Duodenal mucosa (tissue), 2 donors: Measurements from ENCODE around the gene ARFGAP2.

Experiments used
- H3K27ac ChIP-seq: one replicate; pipeline ENCODE4 v1.7.0; 2013; ENCODE audit warnings: low read depth, low read length
- H3K27me3 ChIP-seq, 2 donors: one replicate each; pipeline ENCODE4 v1.7.0; 2013; ENCODE audit warnings: low read length in 2 of 2, control low read depth in 1 of 2; ENCODE audit not compliant: insufficient read depth in 2 of 2, control insufficient read depth in 1 of 2
- H3K36me3 ChIP-seq, 2 donors: one replicate each; pipeline ENCODE4 v1.7.0; 2013; ENCODE audit warnings: low read length in 2 of 2, control low read depth in 1 of 2; ENCODE audit not compliant: insufficient read depth in 2 of 2, control insufficient read depth in 1 of 2
- H3K4me1 ChIP-seq, 2 donors: one replicate each; pipeline ENCODE4 v1.7.0; 2013; ENCODE audit warnings: low read length in 2 of 2, control low read depth in 1 of 2; ENCODE audit not compliant: insufficient read depth in 2 of 2, control insufficient read depth in 1 of 2
- H3K4me3 ChIP-seq, 2 donors: one replicate each; pipeline ENCODE4 v1.7.0; 2013; ENCODE audit warnings: low read length in 2 of 2, low read depth in 1 of 2
- H3K9ac ChIP-seq, 2 donors: one replicate each; pipeline ENCODE4 v1.7.0; 2013; ENCODE audit warnings: low read length in 2 of 2, low read depth in 1 of 2
- H3K9me3 ChIP-seq, 2 donors: one replicate each; pipeline ENCODE4 v1.7.0; 2013; ENCODE audit warnings: low read length in 2 of 2, control low read depth in 1 of 2; ENCODE audit not compliant: control insufficient read depth in 1 of 2

ARFGAP2 gene

DNA sequence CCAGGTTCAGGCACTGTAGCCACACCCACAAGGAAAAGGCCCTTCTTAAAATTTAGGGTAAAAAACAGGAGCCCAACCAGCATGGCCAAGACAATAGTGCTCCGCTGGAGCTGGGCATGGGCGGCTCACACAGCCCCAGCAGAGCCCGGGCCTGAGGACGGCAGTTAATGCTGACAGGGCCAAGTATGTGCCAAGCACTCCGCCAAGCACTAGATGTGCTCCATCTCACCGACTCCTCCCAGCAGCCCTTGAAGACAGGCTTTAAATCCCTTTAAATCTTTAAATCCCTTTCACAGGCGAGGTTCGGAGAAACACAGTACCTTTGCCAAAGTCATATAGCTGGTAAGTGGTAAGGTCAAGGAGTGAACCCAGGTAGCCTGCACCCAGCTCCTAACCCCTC lies 4.8 kb downstream of the ARFGAP2 start:
- H3K27ac ChIP-seq = no peak overlapping the region
- no peaks in the 10 kb centered on the region for H3K27me3 ChIP-seq
- H3K36me3 ChIP-seq = peaks cover 42 to 71% of the 10 kb centered on the region in 2 donors
- no peak overlapping the region for H3K9ac ChIP-seq
- no peaks in the 10 kb centered on the region for H3K9me3 ChIP-seq
- peaks cover 11 to 12% of the 10 kb centered on the region in 2 donors for H3K4me1 ChIP-seq
- H3K4me3 ChIP-seq = no peak overlapping the region

DNA sequence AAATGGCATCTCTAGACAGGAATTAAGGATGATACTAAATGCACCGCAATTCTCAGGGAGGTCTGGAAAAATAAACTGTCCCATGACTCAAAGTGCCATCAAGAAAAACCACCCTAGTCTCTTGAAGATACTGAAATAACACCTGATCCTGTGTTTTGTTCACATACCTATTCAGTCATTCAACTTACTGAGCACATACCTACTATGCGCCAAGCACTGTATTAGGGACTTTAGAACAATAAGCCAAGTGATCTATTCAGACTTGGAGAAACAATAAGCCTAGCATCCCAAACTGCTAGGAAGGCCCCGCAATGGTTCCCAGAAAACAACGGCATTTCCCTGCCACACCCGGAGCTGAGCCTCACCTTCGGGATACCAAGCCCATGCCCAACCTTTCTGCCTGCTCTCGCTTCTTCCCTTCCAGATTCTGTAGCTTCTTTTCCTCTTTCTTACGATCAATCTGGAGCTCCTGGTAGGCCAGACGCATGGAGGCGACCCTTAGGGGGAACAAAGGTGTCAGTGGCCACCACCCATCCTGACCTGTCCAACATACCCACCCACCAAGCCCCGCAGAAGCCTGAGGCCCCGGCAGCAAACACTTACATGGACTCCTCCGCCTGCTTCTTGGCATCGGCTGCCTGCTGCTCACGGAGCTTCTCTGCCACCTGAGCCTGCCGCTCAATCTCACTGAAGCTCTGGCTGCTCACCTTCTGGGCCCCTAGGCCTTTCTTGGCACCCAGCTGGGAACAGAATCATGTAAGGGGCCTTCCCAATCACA lies 5.4 kb downstream of the ARFGAP2 start:
- Histone ChIP-seq H3K9ac (no peak overlapping the region), H3K36me3 (peaks cover 48 to 78% of the 10 kb centered on the region in 2 donors), H3K4me1 (peaks cover 11 to 12% of the 10 kb centered on the region in 2 donors), H3K9me3 (no peaks in the 10 kb centered on the region), H3K27me3 (no peaks in the 10 kb centered on the region), H3K27ac (no peak overlapping the region), H3K4me3 (no peak overlapping the region)

DNA sequence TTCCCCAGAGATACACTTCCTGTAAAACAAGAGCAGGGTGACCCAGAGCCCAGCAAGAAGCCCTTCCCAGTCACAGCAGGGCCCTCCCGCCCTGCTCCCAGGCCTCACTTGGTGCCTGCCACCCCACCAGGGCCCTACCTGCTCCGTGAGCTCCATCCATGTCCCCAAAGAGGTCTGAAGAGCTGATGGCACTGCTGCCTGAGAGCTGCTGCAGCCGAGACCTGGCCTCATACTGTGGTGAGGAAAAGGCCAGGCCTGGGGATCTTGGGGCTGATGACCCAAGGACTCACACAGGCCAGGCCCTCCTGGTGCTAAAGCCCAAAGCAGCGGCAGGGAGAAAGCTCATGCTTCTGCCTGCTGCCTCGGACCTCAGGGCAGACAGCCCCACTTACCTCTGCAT lies 10.3 kb downstream of the ARFGAP2 start:
- H3K36me3 ChIP-seq = peaks cover 44 to 74% of the 10 kb centered on the region in 2 donors
- H3K4me1 ChIP-seq = no peaks in the 10 kb centered on the region

DNA sequence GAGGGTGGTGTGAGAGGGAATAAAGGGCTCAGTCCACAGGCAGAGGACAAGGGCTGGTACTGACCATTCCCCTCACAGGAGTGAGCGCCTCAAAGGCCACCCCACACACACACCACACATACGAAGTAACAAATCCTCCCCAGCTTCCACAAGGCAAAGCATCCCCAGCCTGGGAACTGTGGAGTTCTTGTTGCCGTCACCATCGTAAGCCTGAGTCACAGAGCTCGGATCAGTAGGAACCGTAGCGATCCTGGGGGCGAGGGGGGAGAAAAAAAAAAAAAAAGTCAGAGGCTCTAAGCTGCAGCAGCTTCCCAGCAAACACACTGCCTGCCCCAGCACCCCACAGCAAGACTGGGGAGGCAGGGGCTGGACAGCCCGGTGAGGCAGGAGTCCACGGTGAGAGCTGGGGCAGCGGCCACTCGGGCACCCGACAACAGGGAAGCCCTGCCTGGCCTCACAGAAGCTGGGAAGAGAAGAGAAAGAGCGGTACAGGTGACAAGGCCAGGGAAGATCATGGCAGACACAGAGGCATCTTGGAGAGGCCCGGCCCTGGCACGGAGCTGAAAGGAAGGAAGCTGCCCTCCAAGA lies 11.3 kb downstream of the ARFGAP2 start:
- H3K9me3 ChIP-seq = no peaks in the 10 kb centered on the region
- H3K4me3 ChIP-seq = no peak overlapping the region
- no peak overlapping the region for H3K27ac ChIP-seq
- H3K36me3 ChIP-seq = peaks cover 41 to 67% of the 10 kb centered on the region in 2 donors
- H3K4me1 ChIP-seq = no peaks in the 10 kb centered on the region
- H3K27me3 ChIP-seq = no peaks in the 10 kb centered on the region
- H3K9ac ChIP-seq = no peak overlapping the region

More for the DNA sequence above, 10.3 kb downstream of the ARFGAP2 start:
- H3K4me3 ChIP-seq = no peak overlapping the region
- H3K27ac ChIP-seq = no peak overlapping the region
- H3K9ac ChIP-seq = no peak overlapping the region
- no peaks in the 10 kb centered on the region for H3K9me3 ChIP-seq
- H3K27me3 ChIP-seq = no peaks in the 10 kb centered on the region

DNA sequence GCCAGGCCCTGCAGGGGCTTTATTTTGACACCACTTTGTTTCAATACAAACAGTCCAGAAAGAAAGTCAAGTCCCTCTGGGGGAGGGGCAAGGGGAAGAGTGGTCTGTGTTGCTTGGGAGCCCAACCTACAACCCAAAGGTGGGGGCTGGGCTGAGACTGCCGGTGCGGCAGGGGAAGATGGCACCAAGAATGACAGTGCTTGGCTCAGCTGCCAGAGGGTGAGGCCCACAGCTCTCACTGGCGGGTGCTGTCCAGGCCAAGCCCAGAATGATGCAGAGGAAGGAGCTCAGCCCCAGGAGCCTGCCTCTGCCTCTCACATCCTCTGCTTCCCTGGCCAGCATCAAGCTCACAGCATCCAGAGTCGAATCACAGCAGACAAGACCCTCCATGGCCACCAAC lies 12.4 kb downstream of the ARFGAP2 start:
- no peak overlapping the region for H3K27ac ChIP-seq
- no peaks in the 10 kb centered on the region for H3K9me3 ChIP-seq
- H3K4me1 ChIP-seq = no peaks in the 10 kb centered on the region
- H3K27me3 ChIP-seq = no peaks in the 10 kb centered on the region
- peaks cover 41 to 59% of the 10 kb centered on the region in 2 donors for H3K36me3 ChIP-seq
- no peak overlapping the region for H3K4me3 ChIP-seq
- H3K9ac ChIP-seq = no peak overlapping the region

DNA sequence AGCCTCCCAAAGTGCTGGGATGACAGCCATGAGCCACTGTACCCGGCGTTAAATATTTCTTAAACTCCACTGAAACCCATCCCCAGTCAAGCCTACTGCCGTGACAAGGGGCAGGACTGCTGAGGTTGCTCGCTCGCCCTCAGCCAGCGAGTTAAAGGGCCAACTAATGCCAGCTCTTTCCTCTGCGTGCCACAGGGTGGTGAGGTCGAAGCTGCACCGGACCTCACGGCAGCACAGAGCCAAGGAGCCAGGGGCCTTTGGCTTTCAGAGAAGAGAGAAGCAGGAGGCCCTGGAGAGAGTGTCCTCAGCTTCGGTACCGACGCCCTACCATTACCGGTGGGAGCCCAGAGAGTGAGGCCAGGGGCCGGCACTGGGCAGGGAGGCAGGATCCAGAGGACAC lies 12.8 kb downstream of the ARFGAP2 start:
- Histone ChIP-seq H3K9me3 (no peaks in the 10 kb centered on the region), H3K9ac (no peak overlapping the region), H3K36me3 (peaks cover 41 to 56% of the 10 kb centered on the region in 2 donors), H3K27me3 (no peaks in the 10 kb centered on the region), H3K4me1 (no peaks in the 10 kb centered on the region), H3K27ac (no peak overlapping the region), H3K4me3 (no peak overlapping the region)

DNA sequence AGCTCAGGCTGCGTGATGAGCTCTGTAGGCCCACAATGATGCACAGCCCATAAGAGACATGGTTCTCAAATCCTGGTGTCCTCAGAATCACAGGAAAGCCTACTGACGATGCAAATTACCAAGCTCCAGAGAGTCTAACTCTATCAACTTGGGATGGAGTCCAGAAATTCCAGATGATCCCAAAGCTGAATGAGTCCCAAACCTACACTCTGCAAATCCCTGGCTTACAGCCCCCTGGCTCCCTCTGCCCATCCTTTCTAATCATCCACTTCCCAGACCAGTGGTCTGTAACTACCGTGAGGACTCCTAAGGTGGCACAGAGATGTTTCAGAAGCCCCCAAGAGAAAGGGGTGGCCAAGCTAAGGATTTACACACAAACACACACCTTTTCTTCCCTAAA lies 13.5 kb downstream of the ARFGAP2 start:
- no peaks in the 10 kb centered on the region for H3K9me3 ChIP-seq
- no peaks in the 10 kb centered on the region for H3K4me1 ChIP-seq
- no peak overlapping the region for H3K9ac ChIP-seq
- H3K27ac ChIP-seq = no peak overlapping the region
- peaks cover 37 to 49% of the 10 kb centered on the region in 2 donors for H3K36me3 ChIP-seq
- no peaks in the 10 kb centered on the region for H3K27me3 ChIP-seq
- no peak overlapping the region for H3K4me3 ChIP-seq

DNA sequence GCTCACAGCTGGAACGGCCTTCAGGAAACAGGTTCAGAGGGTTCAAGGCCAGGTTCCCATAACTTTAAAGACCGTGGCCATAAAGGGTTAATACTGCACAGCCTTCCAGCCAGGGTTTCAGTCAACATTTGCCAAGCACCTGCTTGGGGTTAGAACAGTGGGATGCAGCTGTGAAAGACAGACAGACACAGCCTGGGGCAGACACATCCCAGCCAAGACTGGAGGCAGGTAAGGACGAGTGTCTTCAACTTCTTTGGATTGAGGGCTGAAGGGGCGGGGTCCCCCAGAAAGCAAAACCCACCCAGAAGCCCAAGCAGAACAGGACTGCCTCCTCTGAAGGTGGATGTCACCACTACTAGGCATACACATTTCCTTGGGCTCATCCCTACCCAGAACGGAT lies 14.3 kb downstream of the ARFGAP2 start:
- H3K27me3 ChIP-seq = no peaks in the 10 kb centered on the region
- no peak overlapping the region for H3K4me3 ChIP-seq
- H3K36me3 ChIP-seq = peaks cover 32 to 42% of the 10 kb centered on the region in 2 donors
- H3K9ac ChIP-seq = no peak overlapping the region
- H3K27ac ChIP-seq = no peak overlapping the region
- H3K9me3 ChIP-seq = no peaks in the 10 kb centered on the region
- no peaks in the 10 kb centered on the region for H3K4me1 ChIP-seq

DNA sequence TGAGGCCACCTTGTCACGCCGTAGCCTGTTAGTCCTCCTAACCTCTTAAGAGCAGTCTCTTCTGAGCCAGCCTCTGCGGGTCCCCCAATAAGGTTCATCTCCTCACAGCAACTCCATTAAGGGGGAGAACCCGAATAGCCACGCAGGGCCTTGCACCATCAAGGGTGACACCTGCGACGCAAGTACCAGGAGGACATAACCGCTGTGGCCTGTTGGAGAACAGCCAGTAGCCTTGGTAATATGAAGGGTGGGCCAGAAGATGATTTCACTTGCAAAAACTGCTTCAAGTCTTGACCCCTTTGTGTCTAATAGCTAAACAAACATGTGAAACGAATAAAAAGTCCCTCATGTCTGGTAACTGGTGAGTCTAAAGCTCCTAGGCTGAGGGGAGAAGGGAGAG lies 14.8 kb downstream of the ARFGAP2 start:
- Histone ChIP-seq H3K4me3 (no peak overlapping the region), H3K27ac (no peak overlapping the region), H3K4me1 (no peaks in the 10 kb centered on the region), H3K9me3 (no peaks in the 10 kb centered on the region), H3K27me3 (no peaks in the 10 kb centered on the region), H3K9ac (no peak overlapping the region), H3K36me3 (peaks cover 28 to 36% of the 10 kb centered on the region in 2 donors)

DNA sequence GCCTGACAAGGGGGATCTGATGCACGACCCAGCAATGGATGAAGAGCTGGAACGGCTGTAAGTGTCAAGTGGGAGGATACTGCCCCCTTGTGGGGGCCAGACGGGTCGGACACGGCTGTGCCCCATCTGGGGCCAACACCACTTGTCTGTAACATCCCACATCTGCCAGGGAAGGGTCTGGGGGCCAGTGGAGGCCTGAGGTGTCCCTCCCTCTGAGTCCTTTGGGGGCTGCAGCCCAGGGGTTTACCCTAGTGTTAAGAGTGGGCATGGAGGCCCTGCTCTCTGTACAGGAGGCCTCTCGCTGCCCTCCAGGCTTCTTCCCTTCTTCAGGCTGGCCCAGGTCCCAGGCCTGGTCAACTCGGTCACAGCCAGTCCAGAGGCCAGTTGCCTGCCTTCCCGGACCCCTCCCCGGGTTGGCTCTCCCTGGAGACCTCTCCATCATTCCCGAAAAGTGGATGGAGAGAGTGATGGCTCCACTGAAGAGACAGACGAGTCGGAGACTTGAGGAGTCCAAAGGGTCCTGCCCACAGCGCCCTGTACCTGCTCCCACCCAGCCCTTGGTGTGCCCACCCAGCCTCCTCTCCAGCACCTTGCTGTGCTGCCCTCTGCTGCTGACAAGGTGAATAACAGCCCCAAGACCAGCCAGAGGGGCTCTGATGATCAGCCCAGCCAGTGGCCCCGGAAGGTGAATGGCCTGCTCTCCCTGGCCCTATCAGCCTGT lies 15.4 kb downstream of the ARFGAP2 start:
- Histone ChIP-seq H3K4me1 (no peaks in the 10 kb centered on the region), H3K27ac (no peak overlapping the region), H3K9me3 (no peaks in the 10 kb centered on the region), H3K9ac (no peak overlapping the region), H3K36me3 (peaks cover 22 to 30% of the 10 kb centered on the region in 2 donors), H3K4me3 (no peak overlapping the region), H3K27me3 (no peaks in the 10 kb centered on the region)
